ENCODE results near the gene CACNG4. TPM values are rescaled to one million over a fixed set of nuclear protein-coding genes. Genes with fewer than 3 reads are reported as not detected.

The CACNG4 gene
- total RNA-seq, 4 donors from 2014 or later: 0.44 TPM; not detected in 3

- Histone ChIP-seq H3K4me1 (no peaks in the 10 kb centered on the region), H3K27ac (no peak overlapping the region), H3K9me3 (no peaks in the 10 kb centered on the region), H3K27me3 (peaks cover 0 to 10% of the 10 kb centered on the region in 2 donors), H3K4me3 (no peak overlapping the region), H3K36me3 (no peaks in the 10 kb centered on the region)
- TF ChIP-seq EP300 (IDR thresholded peaks at IDR 0.05) (no peak), POLR2A (IDR thresholded peaks at IDR 0.05) (no peak), CTCF (IDR thresholded peaks at IDR 0.05) (no peak)
- no peak for DNase-seq (ENCODE audit: low spot score in 2 of 2)
- 94 to 97% methylated on average over 10 to 11 of the region's 12 CpGs for WGBS, 2 donors
Observed at GRCh38 chr17:66992911-66993442, 28.5 kb downstream of the CACNG4 start.

GRCh38 chr17:66994361-66994760 lies 29.9 kb downstream of the CACNG4 start:
- no peaks in the 10 kb centered on the region for H3K36me3 ChIP-seq
- no peaks in the 10 kb centered on the region for H3K4me1 ChIP-seq
- H3K4me3 ChIP-seq: no peak overlapping the region
- no peak for DNase-seq (ENCODE audit: low spot score in 2 of 2)
- no peak overlapping the region for H3K27ac ChIP-seq
- 89 to 91% methylated on average over 8 of the region's 8 CpGs for WGBS, 2 donors
- H3K27me3 ChIP-seq: peaks cover 0 to 3% of the 10 kb centered on the region in 2 donors
- TF ChIP-seq POLR2A (IDR thresholded peaks at IDR 0.05) (no peak), CTCF (IDR thresholded peaks at IDR 0.05) (no peak), EP300 (IDR thresholded peaks at IDR 0.05) (no peak)
- H3K9me3 ChIP-seq: no peaks in the 10 kb centered on the region

GRCh38 chr17:66994930-66995535 lies 30.5 kb downstream of the CACNG4 start:
- no peak overlapping the region for H3K4me3 ChIP-seq
- H3K27me3 ChIP-seq: no peaks in the 10 kb centered on the region
- no peaks in the 10 kb centered on the region for H3K4me1 ChIP-seq
- no peaks in the 10 kb centered on the region for H3K36me3 ChIP-seq
- no peak for DNase-seq (ENCODE audit: low spot score in 2 of 2)
- TF ChIP-seq EP300 (IDR thresholded peaks at IDR 0.05) (no peak), POLR2A (IDR thresholded peaks at IDR 0.05) (no peak), CTCF (IDR thresholded peaks at IDR 0.05) (no peak)
- no peaks in the 10 kb centered on the region for H3K9me3 ChIP-seq
- 50 to 51% methylated on average over 10 to 12 of the region's 12 CpGs for WGBS, 2 donors
- H3K27ac ChIP-seq: no peak overlapping the region

- Histone ChIP-seq H3K4me3 (no peak overlapping the region), H3K9me3 (peaks cover 0 to 5% (median 0%) of the 10 kb centered on the region in 4 donors), H3K36me3 (no peaks in the 10 kb centered on the region), H3K4me1 (no peaks in the 10 kb centered on the region), H3K27me3 (no peaks in the 10 kb centered on the region), H3K27ac (no peak overlapping the region)
- TF ChIP-seq EP300 (IDR thresholded peaks at IDR 0.05) (no peak), POLR2A (IDR thresholded peaks at IDR 0.05) (no peak), CTCF (IDR thresholded peaks at IDR 0.05) (no peak)
- 83 to 86% methylated on average over 7 of the region's 7 CpGs for WGBS, 2 donors
- DNase-seq (ENCODE audit: low spot score in 2 of 2): no peak
Observed at GRCh38 chr17:66995944-66996343, 31.4 kb downstream of the CACNG4 start.

- TF ChIP-seq CTCF (IDR thresholded peaks at IDR 0.05) (no peak), EP300 (IDR thresholded peaks at IDR 0.05) (no peak), POLR2A (IDR thresholded peaks at IDR 0.05) (no peak)
- no peaks in the 10 kb centered on the region for H3K4me1 ChIP-seq
- no peak overlapping the region for H3K4me3 ChIP-seq
- peaks cover 0 to 14% (median 0%) of the 10 kb centered on the region in 4 donors for H3K9me3 ChIP-seq
- DNase-seq (ENCODE audit: low spot score in 2 of 2): no peak
- H3K36me3 ChIP-seq: no peaks in the 10 kb centered on the region
- H3K27me3 ChIP-seq: no peaks in the 10 kb centered on the region
- no peak overlapping the region for H3K27ac ChIP-seq
- WGBS, 2 donors: 88 to 90% methylated on average over 5 of the region's 5 CpGs
Observed at GRCh38 chr17:66996926-66997325, 32.4 kb downstream of the CACNG4 start.
